ENCODE data around the gene DNAH14.

DNA sequence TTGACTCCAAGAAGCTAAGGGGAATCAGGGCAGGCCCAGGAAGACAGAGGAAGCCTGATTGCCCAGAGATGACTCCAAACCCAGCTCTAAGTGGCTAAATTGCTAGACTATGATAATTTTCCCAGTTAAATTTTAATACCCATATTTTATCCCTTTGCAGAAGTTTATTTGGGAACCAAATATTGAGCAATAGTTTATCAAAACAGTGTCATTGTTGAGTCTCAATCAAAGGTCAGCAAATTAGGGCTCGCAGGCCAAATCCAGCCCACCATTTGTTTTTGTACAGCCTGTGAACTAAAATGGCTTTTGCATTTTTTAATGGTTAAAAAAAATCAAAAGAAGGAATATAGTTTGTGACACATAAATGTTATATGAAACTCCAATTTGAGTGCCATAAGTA, 451.2 kb downstream of the DNAH14 start:
- TF ChIP-seq, protein P1, sequence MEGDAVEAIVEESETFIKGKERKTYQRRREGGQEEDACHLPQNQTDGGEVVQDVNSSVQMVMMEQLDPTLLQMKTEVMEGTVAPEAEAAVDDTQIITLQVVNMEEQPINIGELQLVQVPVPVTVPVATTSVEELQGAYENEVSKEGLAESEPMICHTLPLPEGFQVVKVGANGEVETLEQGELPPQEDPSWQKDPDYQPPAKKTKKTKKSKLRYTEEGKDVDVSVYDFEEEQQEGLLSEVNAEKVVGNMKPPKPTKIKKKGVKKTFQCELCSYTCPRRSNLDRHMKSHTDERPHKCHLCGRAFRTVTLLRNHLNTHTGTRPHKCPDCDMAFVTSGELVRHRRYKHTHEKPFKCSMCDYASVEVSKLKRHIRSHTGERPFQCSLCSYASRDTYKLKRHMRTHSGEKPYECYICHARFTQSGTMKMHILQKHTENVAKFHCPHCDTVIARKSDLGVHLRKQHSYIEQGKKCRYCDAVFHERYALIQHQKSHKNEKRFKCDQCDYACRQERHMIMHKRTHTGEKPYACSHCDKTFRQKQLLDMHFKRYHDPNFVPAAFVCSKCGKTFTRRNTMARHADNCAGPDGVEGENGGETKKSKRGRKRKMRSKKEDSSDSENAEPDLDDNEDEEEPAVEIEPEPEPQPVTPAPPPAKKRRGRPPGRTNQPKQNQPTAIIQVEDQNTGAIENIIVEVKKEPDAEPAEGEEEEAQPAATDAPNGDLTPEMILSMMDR (IDR thresholded peaks at IDR 0.05; ENCODE audit: extremely low read depth in 1 of 2, insufficient read depth in 1 of 2, low read depth in 1 of 2, low read length in 2 of 2): no peak
- no peak for TF ChIP-seq POLR2AphosphoS5 (IDR thresholded peaks at IDR 0.05; ENCODE audit: insufficient read depth, low read depth, low read length)
- no peak for TF ChIP-seq POLR2A (IDR thresholded peaks at IDR 0.05; ENCODE audit: low read depth, low read length)
- TF ChIP-seq EZH2 (IDR thresholded peaks at IDR 0.05; ENCODE audit: borderline replicate concordance, low read depth, low read length, severe bottlenecking): no peak

All from endothelial cell of umbilical vein (primary cell).